NCI-H2227 (cell line): ENCODE measurements around the gene PDE3A.
"Not testable (repeated sequence)": the region's sequence is repeated elsewhere in the genome, so short reads cannot be mapped to it uniquely, and the experiment has no call there.

ENCODE experiments used
- DNase-seq: peaks from one replicate; lab custom pipeline; 2025; ENCODE audit not compliant: unreplicated experiment; lab: John Stamatoyannopoulos, UW

Gene PDE3A

DNA sequence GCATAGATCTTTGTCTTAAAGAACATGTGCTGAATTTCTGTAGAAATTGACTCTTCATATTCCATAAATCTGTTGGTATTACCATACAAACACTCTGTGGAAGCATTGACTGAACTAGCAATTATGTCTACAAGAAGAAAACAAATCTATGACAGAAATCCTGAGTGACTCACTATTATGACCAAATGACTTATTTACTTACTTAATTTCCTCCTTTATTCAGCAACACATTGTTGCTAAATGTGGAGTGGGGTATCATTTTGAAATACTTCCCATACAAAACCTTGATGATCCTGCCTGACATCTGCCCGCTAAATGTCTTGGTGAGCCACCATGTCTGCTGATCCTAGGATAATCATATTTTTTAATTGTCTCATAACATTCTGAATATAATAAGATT is 227.7 kb downstream of the PDE3A start:
- DNase-seq: no peak

DNA sequence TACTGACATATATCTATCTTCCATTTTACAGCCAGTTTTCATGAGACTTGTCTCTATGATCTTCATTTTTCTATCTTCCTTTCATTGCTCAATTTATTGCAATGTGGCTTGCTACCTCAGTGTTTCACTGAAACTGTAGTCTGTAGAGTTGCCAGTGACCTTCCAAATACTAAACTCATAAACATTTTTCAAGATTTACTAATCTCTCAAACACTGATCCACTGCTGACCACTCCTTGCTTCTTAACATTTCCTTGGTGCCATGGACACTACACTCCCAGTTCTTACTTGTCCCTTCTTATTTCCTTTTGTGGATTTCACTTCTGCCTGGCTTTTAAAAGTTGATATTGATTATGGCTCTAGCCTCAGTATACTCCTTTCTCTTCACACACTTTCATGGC is 231.4 kb downstream of the PDE3A start:
- DNase-seq: no peak

DNA sequence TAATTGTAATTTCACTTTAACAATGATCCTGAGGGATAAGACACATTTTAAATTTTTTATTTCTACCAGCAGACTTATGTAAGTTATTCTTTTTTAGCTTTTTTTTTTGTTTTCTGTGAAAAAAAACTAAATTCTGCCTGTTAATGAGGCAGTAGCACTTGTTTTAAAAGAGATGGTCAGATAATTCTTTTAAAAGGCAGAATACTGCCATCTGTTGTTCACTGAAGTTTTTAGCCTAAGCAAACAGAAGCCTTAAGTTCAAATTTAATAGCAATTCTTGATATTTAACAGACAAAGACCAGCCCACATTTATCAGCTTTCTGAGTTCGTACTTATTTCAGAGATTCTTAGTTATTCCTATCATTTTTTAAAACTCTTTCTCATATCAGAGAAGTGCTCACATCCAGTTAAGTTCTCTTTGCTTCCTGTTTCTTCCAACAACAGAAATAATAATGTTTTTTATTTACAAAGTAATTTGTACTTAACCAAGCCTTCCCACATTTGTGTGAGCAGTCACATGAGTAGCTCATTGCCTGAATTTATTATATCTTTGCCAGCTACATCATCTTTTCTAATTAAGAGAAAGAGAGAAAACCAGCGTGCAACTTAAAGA is 233.4 kb downstream of the PDE3A start:
- no peak for DNase-seq

DNA sequence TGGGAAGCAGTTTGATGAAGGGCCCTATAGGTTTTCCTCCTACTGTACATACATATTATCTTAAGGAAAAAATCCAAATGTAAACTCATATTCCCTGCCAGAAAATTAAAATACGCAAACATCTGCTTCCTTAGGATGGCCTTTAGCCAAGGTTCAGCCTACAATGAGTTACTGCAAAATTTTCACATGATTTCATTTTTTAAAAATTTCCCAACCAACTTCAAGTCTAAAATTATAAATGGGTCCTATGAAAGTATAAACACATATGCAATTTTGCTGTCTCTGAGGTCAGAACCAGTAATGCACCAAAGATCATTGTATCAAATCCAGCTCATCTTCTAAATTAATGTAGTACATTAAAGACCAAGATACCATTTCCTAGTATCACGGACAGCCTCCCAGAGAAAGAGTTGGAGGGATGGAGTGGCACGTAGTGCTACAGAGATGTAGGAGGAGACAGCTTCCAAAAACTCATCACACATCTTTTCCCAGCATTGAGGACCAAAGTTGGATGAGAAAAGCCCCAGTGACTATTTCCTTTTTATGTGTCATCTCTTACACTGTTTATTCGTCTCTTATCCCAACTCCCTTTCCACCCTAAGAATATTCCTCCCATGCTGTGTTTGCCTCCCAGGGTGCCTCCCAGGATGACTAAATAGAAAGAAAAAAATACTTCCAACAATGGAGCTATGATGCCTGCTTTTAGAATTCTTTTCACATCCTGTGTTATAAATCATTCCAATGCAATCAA is 234.5 kb downstream of the PDE3A start:
- DNase-seq: no peak

DNA sequence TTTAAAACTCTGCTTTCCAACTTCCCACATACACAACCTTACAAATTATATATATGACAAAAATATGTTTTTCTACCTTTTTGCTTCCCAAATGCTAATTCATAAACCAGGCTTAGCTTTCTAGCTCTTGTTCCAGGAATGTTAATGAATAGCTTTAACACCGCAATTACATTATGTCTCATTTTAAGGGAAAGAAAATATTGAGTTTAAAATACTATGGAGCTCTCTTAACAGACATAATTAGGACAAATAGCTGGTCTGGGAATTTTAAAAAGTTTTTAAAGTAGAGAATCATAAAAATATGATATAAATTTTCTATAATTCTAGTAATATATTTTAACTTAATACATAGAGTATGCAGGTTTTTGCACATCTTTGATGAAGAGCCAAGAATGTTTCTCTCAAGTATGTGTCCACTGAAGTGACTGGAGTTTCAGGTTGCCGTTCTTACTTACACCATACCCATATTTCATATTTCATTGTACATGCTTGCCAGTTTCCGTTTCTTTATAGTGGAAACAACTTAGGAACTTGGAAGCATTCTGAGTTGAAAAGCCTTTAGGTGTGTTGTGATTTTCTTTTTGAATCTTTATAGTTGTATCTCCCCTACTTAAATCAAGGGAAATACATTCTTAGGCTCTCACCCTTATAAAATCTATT is 236.2 kb downstream of the PDE3A start:
- DNase-seq: no peak

DNA sequence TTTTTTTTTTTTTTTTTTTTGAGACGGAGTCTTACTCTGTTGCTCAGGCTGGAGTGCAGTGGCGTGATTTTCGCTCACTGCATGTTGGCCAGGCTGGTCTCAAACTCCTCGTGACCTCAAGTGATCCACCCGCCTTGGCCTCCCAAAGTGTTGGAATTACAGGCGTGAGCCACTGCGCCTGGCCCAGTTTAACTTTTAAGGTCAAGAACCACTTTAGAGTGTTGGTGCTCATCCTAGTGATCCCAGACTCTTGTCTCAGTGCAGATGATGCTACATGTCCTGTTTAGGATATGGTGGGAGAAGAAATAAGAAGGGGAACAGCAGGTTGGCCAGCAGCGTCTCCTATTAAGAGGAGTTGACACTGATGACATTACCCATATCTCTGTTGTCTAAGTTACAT is 246.7 kb downstream of the PDE3A start:
- not testable (repeated sequence) for DNase-seq

DNA sequence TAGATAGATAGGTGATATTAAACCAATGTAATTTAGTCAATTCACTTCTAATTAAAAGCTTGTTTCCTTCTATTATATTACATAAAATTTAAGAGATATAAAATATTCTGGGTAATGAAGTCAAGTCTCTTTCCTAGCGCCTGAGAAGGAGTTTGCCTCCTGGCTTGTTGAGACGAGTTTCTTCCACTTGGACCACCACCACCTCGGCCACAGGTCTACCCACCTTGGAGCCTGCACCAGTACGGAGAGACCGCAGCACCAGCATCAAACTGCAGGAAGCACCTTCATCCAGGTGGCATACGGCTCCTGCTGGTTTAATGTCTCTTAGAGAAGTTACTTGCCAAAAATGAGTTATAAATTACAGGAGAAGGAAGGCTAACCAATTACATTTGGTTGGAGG is 247.8 kb downstream of the PDE3A start:
- DNase-seq: no peak

DNA sequence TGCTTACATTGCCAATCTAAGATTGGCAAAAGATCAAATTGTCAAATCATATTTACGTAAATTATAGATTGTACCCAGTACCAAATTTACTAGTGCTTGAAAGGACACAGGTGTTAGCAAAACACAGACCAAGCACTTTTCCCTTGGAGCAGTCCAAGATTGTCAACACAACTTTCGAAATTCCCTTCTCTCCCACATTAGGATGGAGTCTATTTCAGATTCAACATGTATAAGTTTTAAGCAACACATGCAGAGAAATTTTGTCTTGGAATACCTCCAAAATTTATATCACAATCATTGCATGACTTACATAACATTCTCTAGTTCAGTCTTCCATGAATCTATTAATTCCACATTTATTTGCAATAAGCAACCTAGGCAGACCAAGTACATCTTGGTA is 251.9 kb downstream of the PDE3A start:
- no peak for DNase-seq

DNA sequence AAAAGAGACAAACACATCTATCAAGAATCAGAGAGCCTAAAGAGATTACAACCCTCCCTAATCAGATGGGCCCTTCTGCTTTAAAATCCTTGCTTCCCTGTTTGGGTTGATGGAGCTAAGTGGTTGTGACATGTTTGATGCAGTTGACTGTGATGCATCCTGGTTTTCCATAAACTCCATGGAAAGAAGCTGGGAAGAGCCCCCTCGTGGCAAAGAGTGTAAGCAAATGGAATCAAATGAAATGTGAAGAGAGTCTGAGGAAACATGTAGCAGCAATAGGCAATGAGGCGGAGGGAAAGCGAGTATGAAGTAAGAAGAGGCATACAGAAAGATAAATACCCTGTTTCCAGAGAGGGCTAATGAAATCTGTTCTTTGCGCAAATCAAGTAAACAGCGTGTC is 256.4 kb downstream of the PDE3A start:
- DNase-seq: no peak

DNA sequence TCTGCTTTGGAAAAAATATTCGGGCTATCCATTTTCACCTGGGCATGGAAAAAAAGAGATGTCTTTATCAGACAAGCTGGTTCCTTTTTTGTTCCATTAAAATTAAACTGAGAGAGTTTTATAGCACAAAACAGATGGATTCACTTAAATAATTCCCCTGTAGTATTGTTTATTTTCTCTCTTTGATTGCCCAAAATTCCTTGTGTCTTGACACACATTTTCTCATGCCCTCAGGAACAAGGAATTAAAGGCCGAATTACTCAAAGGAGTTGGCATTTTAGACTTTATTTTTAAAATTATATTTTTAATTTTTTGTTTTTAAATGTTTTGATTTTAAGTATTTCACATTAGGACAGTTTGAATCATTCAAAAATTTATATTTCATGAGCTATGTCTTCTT is 257.2 kb downstream of the PDE3A start:
- no peak for DNase-seq

DNA sequence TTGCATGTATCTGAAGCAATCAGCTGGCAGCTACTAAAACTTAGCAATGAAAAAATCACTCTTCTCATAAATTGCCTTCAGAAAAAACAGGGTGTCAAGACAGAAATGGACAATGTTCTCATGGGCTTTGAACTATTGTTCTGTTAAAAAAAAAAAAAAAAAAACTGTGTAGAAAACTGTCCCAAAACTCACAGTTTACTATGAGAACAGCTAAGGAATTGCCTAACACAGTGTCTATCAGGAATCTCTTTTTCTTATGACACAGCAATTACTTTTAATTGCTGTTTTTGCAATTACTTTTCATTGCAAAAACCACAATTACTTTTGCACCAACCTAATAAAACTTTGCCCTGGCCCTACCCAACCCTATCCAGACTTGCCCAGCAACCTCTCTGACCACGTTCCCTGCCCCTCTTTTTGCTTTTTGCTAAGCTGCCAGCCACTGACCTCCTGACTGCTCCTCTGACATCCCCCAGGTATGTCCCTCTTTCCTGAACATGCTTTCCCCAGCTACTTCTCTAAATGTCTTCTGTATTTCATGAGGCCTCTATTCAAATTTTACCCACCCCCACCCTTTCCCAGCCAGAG is 258.8 kb downstream of the PDE3A start:
- no peak for DNase-seq

DNA sequence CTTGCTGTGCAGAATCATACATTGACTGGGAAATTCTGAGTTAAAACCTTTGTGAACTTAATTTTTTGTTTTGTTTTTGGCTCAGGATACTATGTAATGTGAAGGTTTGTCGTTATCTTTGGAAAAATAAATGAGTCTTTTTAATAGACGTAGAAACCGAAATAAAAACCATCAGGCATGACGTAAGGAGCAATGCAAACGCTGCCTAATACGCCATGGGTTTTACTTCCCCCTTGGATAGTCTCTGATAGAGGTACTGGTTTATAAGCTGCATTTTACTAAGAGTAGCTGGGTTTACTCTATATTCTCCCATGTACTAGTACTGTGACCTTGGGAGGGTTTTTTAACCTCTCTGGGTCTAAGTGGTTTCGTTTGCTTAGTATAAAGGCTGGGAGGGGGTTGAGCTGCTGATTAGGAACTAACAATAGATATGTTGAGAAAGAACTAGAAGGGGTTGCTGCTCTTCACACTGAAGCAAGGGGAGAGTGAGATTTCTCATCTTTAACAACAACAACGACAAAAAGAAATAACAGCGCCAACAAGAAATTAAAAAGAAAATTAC is 260.0 kb downstream of the PDE3A start:
- DNase-seq: no peak

DNA sequence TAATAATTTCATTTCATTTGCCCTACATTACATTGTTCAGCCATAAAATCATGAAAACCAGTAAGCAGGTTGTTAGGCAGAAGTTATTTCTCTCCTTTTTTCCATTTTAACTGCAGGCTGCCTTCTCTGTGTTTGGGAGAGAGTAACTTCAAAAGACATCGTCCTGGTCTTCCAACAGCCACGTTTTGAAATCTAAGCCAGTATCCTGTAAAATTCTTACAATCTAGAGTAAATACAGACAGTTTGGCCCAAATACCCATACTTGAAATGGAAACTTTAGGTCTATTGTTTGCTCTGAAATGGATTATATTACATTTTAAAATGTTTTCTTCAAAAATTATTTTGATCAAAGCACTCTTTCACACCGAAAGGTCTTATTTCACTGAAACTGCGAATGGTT is 260.7 kb downstream of the PDE3A start:
- DNase-seq: no peak

DNA sequence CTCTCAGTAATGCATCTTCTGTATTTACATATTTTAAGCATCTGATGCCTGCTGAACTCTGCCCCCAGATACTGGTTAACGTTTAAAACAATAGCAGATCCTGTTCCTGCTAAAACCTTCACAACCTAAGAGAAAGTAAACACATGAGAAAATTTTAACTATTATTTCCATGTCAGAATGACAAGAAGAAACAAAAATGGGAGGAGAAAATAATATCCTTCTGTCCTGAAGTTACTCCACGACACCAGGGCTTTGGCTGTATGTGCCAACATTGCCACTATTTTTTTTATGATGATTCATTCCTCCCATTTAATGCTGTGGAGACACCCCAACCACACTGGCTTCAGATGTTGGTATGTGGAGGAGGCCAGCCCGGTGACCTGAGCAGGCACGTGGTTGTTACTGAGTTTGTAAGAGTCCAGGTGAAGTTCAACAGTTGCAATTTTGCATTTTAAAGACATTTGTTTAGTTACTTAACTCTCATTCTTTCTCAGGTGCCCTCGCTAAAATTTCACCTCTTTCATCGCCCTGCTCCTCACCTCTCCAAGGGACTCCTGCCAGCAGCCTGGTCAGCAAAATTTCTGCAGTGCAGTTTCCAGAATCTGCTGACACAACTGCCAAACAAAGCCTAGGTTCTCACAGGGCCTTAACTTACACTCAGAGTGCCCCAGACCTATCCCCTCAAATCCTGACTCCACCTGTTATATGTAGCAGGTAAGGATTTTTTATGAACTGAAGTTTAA is 261.2 kb downstream of the PDE3A start:
- no peak for DNase-seq

DNA sequence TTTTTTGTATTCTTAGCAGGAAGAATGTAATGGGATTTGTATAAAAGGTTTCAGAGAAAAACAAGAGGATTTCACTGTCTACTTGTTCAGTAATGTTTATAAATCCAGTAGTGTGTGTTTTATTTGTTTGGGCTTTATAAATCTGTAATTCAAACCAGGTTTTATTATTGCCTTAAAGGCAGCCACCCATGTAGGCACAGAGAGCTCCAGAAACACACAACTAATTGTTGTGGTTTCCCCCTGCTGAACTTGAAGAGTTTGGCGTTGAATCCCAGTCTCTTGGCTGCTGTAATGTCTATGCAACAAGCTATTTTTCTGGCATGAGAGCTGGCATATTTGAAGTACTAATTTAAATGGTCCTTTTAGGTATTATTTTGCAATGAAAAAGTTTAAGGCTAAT is 263.4 kb downstream of the PDE3A start:
- no peak for DNase-seq

DNA sequence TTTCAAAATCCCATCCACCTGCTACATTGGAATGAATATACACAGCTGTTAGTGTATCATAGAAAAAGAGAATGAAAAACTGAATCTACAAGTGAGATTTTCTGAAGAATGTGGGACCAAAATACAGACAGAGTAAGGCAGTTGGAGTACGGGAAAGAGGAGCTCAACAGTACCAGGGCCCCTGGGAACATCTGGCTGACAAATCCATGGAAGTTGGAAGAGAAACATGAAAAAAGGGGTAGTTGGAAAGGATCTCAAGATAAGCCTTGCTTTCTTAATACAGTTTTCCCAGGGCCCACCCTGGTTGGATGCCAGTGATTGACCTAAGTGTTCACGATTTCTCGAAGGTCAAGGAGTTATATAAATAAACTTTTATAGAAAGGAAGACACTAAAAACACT is 272.8 kb downstream of the PDE3A start:
- DNase-seq: no peak

DNA sequence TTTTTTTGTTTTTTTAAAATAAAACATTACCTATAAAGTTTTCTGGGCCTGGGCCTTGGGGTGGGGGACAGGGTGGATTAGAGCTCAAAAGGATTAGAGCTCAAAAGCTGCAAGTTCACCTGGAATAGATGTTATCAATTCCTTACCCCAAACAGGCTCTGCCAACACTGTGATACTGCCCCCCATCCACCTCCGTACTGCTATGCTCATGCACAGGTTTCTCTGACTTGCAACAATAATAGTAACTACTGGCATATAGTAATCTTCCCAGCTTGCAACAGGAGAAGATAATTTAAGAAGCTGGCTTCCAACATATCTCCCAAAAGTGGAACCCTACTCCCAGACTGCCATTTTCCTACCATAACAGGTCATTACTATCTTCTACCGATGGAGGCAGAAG is 275.5 kb downstream of the PDE3A start:
- DNase-seq: no peak

DNA sequence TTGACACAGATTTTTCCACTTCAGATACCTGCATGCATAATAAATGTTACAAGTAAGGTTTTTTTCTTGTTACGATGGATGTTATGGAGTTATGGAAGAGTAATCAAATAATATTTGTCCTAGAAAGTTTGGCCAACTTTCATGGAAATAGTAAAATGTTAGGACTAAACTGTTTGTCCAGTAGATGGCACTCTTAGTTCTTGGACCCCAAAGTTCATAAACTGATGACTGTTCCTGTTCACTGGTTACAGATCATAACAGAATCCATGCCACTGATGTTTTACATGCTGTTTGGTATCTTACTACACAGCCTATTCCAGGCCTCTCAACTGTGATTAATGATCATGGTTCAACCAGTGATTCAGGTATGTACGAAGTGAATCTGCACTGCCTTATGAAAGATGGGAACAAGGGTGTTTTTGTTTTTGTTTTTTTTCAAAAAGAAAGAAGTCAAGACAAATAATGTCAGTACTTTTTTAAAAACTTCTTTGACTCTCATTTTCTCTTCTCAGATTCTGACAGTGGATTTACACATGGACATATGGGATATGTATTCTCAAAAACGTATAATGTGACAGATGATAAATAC is 278.0 kb downstream of the PDE3A start:
- DNase-seq: no peak

DNA sequence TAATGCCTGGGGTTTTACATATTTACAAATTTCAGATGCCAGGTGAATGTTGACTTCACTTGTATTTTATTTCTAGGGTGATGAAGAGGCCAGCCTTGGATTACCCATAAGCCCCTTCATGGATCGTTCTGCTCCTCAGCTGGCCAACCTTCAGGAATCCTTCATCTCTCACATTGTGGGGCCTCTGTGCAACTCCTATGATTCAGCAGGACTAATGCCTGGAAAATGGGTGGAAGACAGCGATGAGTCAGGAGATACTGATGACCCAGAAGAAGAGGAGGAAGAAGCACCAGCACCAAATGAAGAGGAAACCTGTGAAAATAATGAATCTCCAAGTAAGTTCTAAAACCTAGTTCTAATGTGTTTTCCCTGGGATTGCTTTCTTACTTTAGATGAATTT is 285.5 kb downstream of the PDE3A start:
- DNase-seq: no peak

DNA sequence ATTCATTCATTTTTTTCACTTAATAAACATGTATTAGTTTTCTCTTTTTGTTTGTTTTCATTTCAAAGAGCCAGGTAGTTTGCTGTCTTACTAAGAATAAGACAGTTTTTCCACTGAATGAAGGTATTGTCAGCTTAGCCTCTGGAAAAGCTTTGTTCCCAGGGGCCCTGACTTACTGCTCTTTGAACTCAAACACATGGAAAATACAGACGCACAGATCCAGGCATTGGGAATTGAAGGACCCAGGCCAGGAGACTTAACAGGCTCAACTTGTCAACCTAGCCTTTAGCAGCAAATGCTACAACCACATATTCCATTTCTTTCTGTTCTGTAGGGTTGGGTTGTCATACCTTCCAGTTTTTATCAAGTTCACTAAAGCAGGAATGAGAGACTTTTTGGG is 288.3 kb downstream of the PDE3A start:
- DNase-seq: no peak

DNA sequence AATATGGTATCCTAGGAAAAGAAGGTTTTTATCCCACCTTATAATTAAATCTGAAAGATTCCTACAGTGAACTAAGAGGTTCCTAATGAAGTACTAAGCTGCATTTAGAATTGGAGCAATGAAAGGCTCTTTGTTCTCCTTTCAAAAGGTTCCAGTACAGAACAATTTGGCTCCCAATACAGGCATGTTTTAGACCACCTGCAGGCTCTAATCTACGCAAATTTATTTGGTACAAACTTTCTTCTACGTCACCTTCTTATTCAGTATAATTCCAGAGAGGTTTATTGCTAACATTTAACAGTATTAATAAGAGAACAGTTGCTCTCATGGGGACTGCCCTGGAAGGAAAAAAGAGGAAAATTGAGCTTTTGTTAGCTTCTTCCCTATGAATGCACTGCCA is 289.2 kb downstream of the PDE3A start:
- DNase-seq: no peak
